KMS-11 (cell line): Measurements from ENCODE around the gene IFT88.
"Not testable (repeated sequence)": the region's sequence is repeated elsewhere in the genome, so short reads cannot be mapped to it uniquely, and the experiment has no call there.

Source experiments
- H2AFZ ChIP-seq: fragments of 200-600 bp; sonication (generic); 2 replicates; pipeline ENCODE4 v1.6.1; 2016; ENCODE audit warnings: antibody characterized with exemption, mixed run types, low read depth
- H3K27ac ChIP-seq: fragments of 200-600 bp; sonication (generic); 2 replicates; pipeline ENCODE4 v1.6.1; 2016; ENCODE audit warnings: mild to moderate bottlenecking, mixed run types
- H3K27me3 ChIP-seq: fragments of 200-600 bp; sonication (generic); 2 replicates; pipeline ENCODE4 v1.6.1; 2017; ENCODE audit warnings: mild to moderate bottlenecking, low read depth, mixed run types, moderate library complexity; ENCODE audit not compliant: insufficient read depth
- H3K36me3 ChIP-seq: fragments of 200-600 bp; sonication (generic); 2 replicates; pipeline ENCODE4 v1.6.1; 2017; ENCODE audit warnings: mild to moderate bottlenecking, mixed run types; ENCODE audit not compliant: insufficient read depth
- H3K4me1 ChIP-seq: fragments of 200-600 bp; sonication (generic); 2 replicates; pipeline ENCODE4 v1.6.1; 2016; ENCODE audit warnings: mild to moderate bottlenecking, low read depth, mixed run types; ENCODE audit not compliant: poor library complexity, severe bottlenecking
- H3K4me2 ChIP-seq: fragments of 200-600 bp; sonication (generic); 2 replicates; pipeline ENCODE4 v1.7.0; 2016; ENCODE audit warnings: mild to moderate bottlenecking, mixed run types
- H3K4me3 ChIP-seq: fragments of 200-600 bp; sonication (generic); IDR thresholded peaks from 2 replicates; pipeline ENCODE4 v1.6.1; 2017; ENCODE audit warnings: low read depth, low read length, mixed read lengths; ENCODE audit not compliant: insufficient read depth
- H3K79me2 ChIP-seq: fragments of 200-600 bp; sonication (generic); 2 replicates; pipeline ENCODE4 v1.6.1; 2016; ENCODE audit warnings: low read depth, mixed run types; ENCODE audit not compliant: insufficient read depth
- H3K9ac ChIP-seq: fragments of 200-600 bp; sonication (generic); 2 replicates; pipeline ENCODE4 v1.6.1; 2016; ENCODE audit warnings: mild to moderate bottlenecking, mixed run types
- H4K20me1 ChIP-seq: fragments of 200-600 bp; sonication (generic); 2 replicates; pipeline ENCODE4 v1.6.1; 2016; ENCODE audit warnings: mild to moderate bottlenecking, mixed run types; ENCODE audit not compliant: insufficient read depth
- TF ChIP-seq, protein P1 (sequence below): fragments of 200-600 bp; sonication (generic); conservative IDR thresholded peaks from 2 replicates; pipeline ENCODE4 v1.6.1; 2017; ENCODE audit warnings: low read depth, mild to moderate bottlenecking, antibody characterized with exemption, low read length, moderate library complexity, mixed read lengths

IFT88 gene

DNA sequence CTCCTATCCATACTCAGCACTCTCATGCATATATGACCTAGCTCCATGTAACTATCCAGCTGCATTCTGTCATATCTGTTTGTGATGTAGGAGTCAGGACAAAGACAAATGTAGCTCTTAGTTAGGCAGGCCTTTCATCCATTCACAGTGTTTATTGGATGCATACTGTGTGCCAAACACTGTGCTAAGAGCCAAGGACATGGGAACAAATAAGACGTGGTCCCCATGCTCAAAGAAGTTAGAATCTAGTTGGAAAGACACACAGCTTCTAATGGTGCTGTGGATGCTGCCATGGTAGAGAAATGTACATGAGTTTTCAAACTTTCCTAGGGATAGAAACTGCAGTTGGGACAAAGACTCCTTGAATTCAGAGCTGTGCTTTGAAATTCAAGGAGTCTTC is 104.8 kb downstream of the IFT88 start:
- Histone ChIP-seq H3K36me3 (no peaks in the 10 kb centered on the region), H3K4me2 (no peak overlapping the region)
- TF ChIP-seq, protein P1, sequence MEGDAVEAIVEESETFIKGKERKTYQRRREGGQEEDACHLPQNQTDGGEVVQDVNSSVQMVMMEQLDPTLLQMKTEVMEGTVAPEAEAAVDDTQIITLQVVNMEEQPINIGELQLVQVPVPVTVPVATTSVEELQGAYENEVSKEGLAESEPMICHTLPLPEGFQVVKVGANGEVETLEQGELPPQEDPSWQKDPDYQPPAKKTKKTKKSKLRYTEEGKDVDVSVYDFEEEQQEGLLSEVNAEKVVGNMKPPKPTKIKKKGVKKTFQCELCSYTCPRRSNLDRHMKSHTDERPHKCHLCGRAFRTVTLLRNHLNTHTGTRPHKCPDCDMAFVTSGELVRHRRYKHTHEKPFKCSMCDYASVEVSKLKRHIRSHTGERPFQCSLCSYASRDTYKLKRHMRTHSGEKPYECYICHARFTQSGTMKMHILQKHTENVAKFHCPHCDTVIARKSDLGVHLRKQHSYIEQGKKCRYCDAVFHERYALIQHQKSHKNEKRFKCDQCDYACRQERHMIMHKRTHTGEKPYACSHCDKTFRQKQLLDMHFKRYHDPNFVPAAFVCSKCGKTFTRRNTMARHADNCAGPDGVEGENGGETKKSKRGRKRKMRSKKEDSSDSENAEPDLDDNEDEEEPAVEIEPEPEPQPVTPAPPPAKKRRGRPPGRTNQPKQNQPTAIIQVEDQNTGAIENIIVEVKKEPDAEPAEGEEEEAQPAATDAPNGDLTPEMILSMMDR: no peak

GRCh38 chr13:20672772-20673171 is 105.8 kb downstream of the IFT88 start:
- Histone ChIP-seq H4K20me1 (no peaks in the 10 kb centered on the region), H3K36me3 (no peaks in the 10 kb centered on the region), H3K27me3 (no peaks in the 10 kb centered on the region), H2AFZ (no peak overlapping the region), H3K4me3 (no peak overlapping the region), H3K4me1 (no peaks in the 10 kb centered on the region), H3K79me2 (no peaks in the 10 kb centered on the region), H3K4me2 (no peak overlapping the region), H3K9ac (no peak overlapping the region), H3K27ac (no peak overlapping the region)
- TF ChIP-seq, protein P1: no peak

More for the DNA sequence above, 104.8 kb downstream of the IFT88 start:
- H3K4me3 ChIP-seq: no peak overlapping the region
- no peaks in the 10 kb centered on the region for H3K27me3 ChIP-seq
- no peak overlapping the region for H3K9ac ChIP-seq
- no peaks in the 10 kb centered on the region for H3K79me2 ChIP-seq
- no peak overlapping the region for H3K27ac ChIP-seq
- H4K20me1 ChIP-seq: no peaks in the 10 kb centered on the region
- H2AFZ ChIP-seq: no peak overlapping the region
- no peaks in the 10 kb centered on the region for H3K4me1 ChIP-seq

DNA sequence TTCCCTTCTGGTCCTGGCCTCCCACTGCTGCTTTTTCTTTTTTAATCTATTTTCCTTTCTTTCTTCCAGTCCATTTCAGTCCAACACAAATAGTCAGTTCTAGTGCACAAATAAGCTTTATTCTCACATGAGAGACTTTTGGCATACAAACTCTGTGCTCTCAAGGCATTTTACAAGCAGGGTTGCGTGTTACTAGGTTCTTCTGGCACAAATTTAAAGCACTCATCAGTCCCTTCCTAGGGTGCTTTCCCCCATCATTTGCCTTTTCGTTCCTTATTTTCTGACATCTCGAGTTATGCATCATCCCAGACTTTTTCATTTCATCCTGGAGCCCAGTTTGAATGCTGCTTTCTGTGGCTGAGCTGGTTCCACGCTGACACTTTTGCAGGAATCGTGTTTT is 106.8 kb downstream of the IFT88 start:
- Histone ChIP-seq H3K9ac (no peak overlapping the region), H2AFZ (no peak overlapping the region), H4K20me1 (no peaks in the 10 kb centered on the region), H3K27me3 (no peaks in the 10 kb centered on the region), H3K79me2 (no peaks in the 10 kb centered on the region), H3K4me2 (no peak overlapping the region), H3K4me1 (no peaks in the 10 kb centered on the region), H3K4me3 (no peak overlapping the region), H3K36me3 (no peaks in the 10 kb centered on the region), H3K27ac (no peak overlapping the region)
- TF ChIP-seq, protein P1: no peak

DNA sequence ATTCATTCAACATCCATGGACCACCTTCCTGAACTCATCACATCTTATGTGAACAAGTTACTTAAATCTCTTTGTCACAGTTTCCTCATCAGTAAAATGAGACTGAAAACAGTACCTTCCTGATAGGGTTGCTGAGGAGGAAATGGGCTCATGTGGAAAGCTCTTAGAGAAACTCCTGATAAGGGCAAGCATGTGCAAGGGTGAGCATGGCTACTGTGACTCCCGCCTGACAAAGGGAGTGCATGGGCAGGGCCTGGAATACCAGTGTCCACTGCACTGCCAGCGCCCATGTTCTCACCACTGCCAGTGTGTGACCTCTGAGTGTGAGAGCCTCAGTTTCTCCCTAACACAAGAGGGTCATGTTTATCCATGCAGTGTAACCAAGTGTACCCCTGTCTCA is 109.3 kb downstream of the IFT88 start:
- Histone ChIP-seq H3K4me2 (no peak overlapping the region), H3K4me3 (no peak overlapping the region), H4K20me1 (no peaks in the 10 kb centered on the region), H3K27ac (no peak overlapping the region), H3K79me2 (no peaks in the 10 kb centered on the region), H3K4me1 (no peaks in the 10 kb centered on the region), H2AFZ (no peak overlapping the region), H3K9ac (no peak overlapping the region), H3K27me3 (no peaks in the 10 kb centered on the region), H3K36me3 (no peaks in the 10 kb centered on the region)
- TF ChIP-seq, protein P1: no peak

GRCh38 chr13:20678606-20679005 is 111.6 kb downstream of the IFT88 start:
- not testable (repeated sequence) for H3K4me1 ChIP-seq, H3K4me3 ChIP-seq, H3K27me3 ChIP-seq, H3K79me2 ChIP-seq, H3K9ac ChIP-seq, H3K36me3 ChIP-seq, H4K20me1 ChIP-seq, H2AFZ ChIP-seq, H3K27ac ChIP-seq, H3K4me2 ChIP-seq
